Measurements from ENCODE around the gene BANP.

- TF ChIP-seq POLR2A (IDR thresholded peaks at IDR 0.05; ENCODE audit: low read depth, low read length) (no peak), POLR2AphosphoS5 (IDR thresholded peaks at IDR 0.05; ENCODE audit: low read depth, low read length) (no peak), POU2F2 (IDR thresholded peaks at IDR 0.05; ENCODE audit: low read depth, low read length) (no peak), TAF1 (IDR thresholded peaks at IDR 0.05; ENCODE audit: low read depth, low read length) (no peak), SPI1 (IDR thresholded peaks at IDR 0.05; ENCODE audit: low read depth, low read length) (no peak)
Measured at GRCh38 chr16:88016964-88017363, 65.7 kb downstream of the BANP start.
